ENCODE data around the gene HMCN2.

GRCh38 chr9:130431536-130432303 lies 166.2 kb downstream of the HMCN2 start:
- TF ChIP-seq RAD21 (IDR thresholded peaks at IDR 0.05) = no peak
- no peak for TF ChIP-seq CTCF (IDR thresholded peaks at IDR 0.05; ENCODE audit: low read depth, low read length, missing input control)
- TF ChIP-seq REST (IDR thresholded peaks at IDR 0.05) = no peak
- no peak for TF ChIP-seq ATF3 (IDR thresholded peaks at IDR 0.05)
- TF ChIP-seq RXRA (IDR thresholded peaks at IDR 0.05) = no peak
- TF ChIP-seq YY1 (IDR thresholded peaks at IDR 0.05) = no peak
- TF ChIP-seq TAF1 (conservative IDR thresholded peaks at IDR 0.05) = no peak
- TF ChIP-seq EGR1 (IDR thresholded peaks at IDR 0.05; ENCODE audit: low read depth in 2 of 2) = no peak
- TF ChIP-seq MAX (IDR thresholded peaks at IDR 0.05) = no peak
- TF ChIP-seq JUND (IDR thresholded peaks at IDR 0.05) = no peak

All from liver (tissue), 3 donors.